Limb (tissue), 2 donors: ENCODE data around the gene NAA40.

Experiments used
- DNase-seq, 2 donors: peaks; one replicate each; pipeline ENCODE4 v3.0.0-alpha.2; 2016; ENCODE audit errors: extremely low spot score in 2 of 2

Gene NAA40

DNA sequence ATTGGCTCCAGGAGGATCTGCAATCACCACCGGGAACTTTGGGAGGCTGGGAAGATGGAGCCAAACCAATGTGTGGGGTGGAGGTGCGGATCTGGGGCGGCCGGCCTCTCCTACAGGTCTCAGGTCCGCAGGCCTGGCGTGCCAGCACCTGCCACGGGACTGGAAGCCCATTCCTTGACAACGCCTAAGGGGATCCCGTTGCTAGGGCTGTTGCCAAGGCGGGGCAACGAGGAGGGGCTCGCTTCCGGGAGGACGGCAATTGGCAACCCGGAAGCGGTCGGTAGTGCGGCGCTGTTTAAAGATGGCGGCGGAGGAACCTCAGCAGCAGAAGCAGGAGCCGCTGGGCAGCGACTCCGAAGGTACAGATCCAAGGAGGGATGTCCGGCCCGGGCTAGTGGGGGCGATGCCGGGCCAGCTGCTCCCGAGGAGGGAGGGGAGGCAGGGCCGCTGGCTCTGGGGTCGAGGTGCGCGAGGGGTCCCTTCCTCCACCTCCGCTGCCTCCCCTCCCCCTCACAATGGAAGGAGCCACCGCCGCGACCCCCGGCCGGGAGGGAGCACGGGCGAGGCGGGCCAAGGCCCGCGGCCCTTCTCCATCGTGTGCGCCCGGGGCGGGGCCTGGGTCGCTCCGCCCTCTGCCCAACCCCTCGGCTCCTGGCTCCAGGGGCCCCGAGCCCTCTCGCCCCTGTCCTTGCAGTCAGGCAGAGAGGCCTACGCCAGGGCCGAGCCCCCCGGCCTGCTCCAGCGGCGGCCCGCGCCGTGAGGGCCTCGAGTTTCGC is 47.5 kb downstream of the NAA40 start, which contains the start of gene OTUB1:
Gene OTUB1 (plus strand): TSS at position 283 of the 776 bp plus-strand sequence. CDS start 19 bp downstream, at position 302.
- peak; percentile 94 for DNase-seq

GRCh38 chr11:63986932-63987513 is 48.2 kb downstream of the NAA40 start:
- no peak for DNase-seq

DNA sequence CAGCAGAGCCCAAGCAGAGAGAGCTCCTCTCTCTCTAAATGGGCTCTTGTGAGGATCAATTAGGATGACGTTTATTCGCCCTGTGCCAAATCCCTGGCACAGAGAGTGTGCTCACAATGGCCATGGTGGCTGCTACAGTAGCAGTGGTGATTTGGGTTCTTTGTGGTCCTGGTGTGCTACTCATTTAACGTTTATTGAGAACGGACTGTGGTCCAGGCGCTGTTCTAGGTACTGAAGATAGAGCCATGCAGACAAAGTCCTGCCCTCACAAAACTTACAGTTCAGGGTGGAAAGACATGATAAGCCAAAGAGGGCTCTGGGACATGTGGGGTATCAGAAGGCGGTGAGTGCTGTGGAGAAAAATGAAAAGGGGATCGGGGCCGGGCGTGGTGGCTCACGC is 52.8 kb downstream of the NAA40 start:
- no peak for DNase-seq

DNA sequence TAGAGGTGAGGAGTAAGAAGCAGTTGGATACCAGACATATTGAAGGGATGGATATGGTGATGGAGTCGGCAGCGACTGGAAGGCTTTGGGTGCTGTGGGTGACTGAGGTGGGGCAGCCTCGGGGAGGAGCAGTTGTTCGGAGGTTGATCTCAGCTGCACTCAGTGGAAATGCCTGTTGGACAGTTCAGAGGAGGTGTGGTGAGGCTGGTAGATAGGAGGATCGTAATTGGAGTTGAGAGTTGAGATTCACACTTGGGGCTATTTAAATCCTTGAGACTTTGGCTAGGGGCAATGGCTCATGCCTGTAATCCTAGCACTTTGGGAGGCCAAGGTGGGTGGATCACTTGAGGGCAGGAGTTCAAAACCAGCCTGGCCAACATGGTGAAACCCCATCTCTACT is 54.3 kb downstream of the NAA40 start:
- no peak for DNase-seq

DNA sequence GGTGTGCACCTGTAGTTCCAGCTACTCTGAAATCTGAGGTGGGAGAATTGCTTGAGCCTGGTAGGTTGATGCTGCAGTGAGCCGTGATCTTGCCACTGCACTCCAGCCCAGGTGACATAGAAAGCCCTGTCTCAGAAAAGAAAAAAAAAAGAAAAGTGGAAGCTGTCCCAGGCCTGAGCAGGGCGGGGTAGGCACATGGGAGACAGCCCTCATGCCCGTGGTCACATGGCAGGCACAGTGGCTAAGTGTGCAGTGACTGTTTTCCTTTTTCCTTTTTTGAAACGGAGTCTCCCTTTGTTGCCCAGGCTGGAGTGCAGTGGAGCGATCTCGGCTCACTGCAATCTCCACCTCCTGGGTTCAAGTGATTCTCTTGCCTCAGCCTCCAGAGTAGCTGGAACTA is 55.2 kb downstream of the NAA40 start:
- no peak for DNase-seq

- no peak for DNase-seq
Measured at GRCh38 chr11:63996512-63996911, 57.7 kb downstream of the NAA40 start.

GRCh38 chr11:63997104-63997700 is 58.4 kb downstream of the NAA40 start:
- no peak for DNase-seq

GRCh38 chr11:63997801-63998337 is 59.1 kb downstream of the NAA40 start:
- DNase-seq, result no peak

- no peak for DNase-seq
Measured at GRCh38 chr11:63998558-63999348, 60.0 kb downstream of the NAA40 start.

- peak in 1 of 2 donors; percentile 82 for DNase-seq
Measured at GRCh38 chr11:63999349-64000025, 60.7 kb downstream of the NAA40 start.

DNA sequence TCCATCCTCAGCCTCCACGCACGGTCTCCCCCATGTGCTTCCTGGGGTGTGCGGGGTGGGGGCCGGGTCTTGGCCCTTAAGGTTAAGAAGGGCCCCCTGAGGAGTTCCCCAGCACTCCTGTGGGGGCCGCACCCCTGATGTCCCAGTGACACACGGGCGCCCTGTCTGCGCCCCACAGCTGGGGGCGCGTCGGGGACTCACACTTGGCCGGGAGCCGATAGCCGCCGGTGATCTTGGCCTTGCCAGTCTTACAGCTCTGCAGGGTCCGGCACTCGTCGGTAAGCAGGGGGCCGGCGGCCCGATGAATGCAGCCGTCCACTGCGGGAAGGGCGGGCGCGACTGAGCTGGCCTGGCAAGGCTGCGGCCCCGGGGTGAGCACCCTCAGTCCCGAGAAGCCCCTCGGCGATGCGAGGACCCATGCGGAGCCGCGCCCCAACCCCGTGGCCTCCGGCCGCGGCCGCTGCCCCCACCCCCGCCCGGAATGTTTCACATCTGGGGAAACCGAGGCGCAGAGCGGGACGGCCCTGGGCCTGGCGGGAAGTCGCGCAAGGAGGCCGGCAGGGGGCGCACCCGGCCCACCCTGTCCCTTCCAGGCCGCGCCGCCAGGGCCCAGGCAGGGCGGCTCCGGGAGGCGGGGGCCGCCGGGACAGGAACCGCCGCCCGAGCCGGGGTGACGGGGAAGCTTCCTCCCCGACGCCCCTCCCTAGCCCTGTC is 61.4 kb downstream of the NAA40 start:
- DNase-seq, result peak; percentile 71 to 89

DNA sequence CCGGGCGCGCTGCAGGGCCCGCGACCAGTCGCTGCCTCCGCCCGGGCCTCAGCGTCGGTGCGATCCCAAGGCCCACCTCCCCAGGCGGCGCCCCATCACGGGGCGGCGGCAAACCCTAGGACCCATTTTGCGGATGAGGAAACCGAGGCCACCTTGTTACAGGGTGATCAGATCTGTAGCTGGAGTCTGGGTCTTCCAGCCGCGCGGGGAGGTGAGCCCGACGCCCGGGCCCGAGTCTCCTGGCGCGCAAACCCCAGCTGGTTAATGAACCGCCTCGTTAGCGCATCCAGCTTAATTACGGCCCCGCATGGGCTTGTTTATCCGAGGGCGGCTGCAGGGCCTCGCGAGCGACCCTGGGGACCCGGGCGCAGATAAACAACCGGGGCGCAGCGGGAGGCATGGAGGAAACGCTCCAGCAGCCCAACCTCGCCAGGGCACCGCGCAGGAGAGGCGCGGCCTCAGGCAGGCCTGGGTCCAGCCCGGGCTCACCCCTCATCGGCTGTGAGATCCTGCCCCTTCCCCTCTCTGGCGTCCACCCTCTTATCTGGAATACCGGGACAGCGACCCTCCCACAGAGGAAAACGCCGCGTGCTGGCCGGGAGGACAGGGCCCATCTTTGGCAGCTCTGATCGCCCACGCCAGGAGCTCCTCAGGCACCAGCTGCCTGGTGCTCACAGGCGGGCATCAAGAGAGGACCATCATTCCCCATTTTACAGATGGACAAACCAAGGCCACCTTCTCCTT is 62.1 kb downstream of the NAA40 start:
- DNase-seq, result no peak

DNA sequence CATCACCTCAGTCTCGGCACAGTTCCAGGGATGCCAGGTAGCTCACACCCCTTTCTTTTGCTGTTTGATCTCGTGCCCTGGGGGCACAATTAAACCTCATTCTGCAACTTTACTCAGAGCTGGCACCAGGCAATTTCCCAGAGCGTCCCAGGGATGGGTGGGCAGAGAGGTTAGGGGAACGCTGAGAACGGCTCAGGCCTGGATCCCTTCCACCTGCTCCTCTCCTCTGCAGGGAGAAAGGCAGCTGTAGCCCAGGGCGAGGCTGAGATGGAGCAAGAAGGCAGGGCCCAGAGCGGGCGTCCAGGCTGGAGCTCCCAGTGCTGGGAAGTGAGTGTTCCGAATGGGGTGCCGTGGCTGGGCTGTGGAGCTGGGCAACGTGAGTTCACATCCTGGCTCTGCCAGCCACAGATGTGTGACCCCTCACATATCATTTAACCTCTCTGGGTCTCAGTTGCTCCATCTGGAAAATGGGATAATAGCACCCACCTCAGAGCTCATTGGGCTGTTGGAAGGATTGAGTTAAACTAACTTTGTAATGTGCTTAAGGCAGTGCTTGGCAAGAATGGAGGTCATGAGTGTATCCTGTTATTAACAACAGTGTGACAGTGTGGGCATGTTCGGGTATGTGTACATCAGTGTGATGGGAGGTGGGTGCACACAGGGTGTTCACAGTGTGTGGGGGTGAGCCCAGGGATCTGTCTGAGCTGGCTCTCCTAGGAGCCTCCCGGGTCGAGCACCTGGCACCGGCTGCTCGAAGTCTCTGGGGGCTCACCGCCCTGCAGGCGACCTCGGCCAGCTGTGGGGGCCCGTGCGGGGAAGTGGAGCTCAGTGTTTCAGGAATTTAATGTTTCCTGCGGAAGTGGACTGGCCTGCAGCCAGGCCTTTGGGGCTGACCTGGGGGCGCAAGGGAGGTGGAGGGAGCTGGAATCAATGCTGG is 63.0 kb downstream of the NAA40 start:
- peak in 1 of 2 donors; percentile 85 for DNase-seq

- DNase-seq, result no peak
Measured at GRCh38 chr11:64003807-64004589, 65.2 kb downstream of the NAA40 start.

- no peak for DNase-seq
Measured at GRCh38 chr11:64004590-64004984, 65.8 kb downstream of the NAA40 start.

GRCh38 chr11:64005691-64006090 is 66.9 kb downstream of the NAA40 start:
- no peak for DNase-seq

GRCh38 chr11:64006398-64006797 is 67.6 kb downstream of the NAA40 start:
- DNase-seq, result no peak
